Activated T-helper 2 cell treated with anti-CD3 and anti-CD28 coated beads, Interferon-gamma antibody, Interleukin-2, Interleukin-4, amounts not matched to agents 10 μg/mL and 5 μg/mL and 100 μg/mL, durations not matched to agents 14 hours and 24 hours and 36 hours (primary cell): Measurements from ENCODE around the gene ANKRD34B. TPM values are rescaled to one million over a fixed set of nuclear protein-coding genes. Genes with fewer than 3 reads are reported as not detected.
"Not testable (repeated sequence)": the region's sequence is repeated elsewhere in the genome, so short reads cannot be mapped to it uniquely, and the experiment has no call there.

ENCODE experiments used
- DNase-seq: peaks from one replicate; pipeline ENCODE4 v3.0.0; 2021; ENCODE audit warnings: low spot score
- H3K27ac Mint-ChIP-seq: one replicate; pipeline ENCODE4 v1.8.0; 2021; ENCODE audit warnings: mixed read lengths
- H3K27me3 Mint-ChIP-seq: one replicate; pipeline ENCODE4 v1.8.0; 2021; ENCODE audit warnings: low read depth, mixed read lengths
- H3K36me3 Mint-ChIP-seq: one replicate; pipeline ENCODE4 v1.8.0; 2021; ENCODE audit warnings: low read depth, mixed read lengths
- H3K4me1 Mint-ChIP-seq: one replicate; pipeline ENCODE4 v1.8.0; 2021; ENCODE audit warnings: low read depth, mixed read lengths
- H3K4me3 Mint-ChIP-seq: one replicate; pipeline ENCODE4 v1.8.0; 2021; ENCODE audit warnings: low read depth, mild to moderate bottlenecking, moderate library complexity, mixed read lengths
- H3K9me3 Mint-ChIP-seq: one replicate; pipeline ENCODE4 v1.8.0; 2021; ENCODE audit warnings: mixed read lengths
- intact Hi-C: fragments of 100-400 bp; cut with micrococcal nuclease; formaldehyde crosslinking; loops from one replicate; pipeline ENCODE4 v1.15.1; 2023
- total RNA-seq: library from RNA; stranded (reverse); gene quantifications from 2 replicates; pipeline ENCODE4 v1.2.3, GENCODE V29; 2022

The ANKRD34B gene
- total RNA-seq, 1 donor from 2014 or later, result not detected

- Mint-ChIP-seq H3K36me3 (no peaks in the 10 kb centered on the region), H3K27me3 (peaks cover 17% of the 10 kb centered on the region)
Observed at GRCh38 chr5:80591352-80591751, 21.3 kb upstream of the ANKRD34B start.

GRCh38 chr5:80590766-80591165, 20.7 kb upstream of the ANKRD34B start:
- intact Hi-C loops, result no loop called here
- Mint-ChIP-seq H3K36me3 (no peaks in the 10 kb centered on the region), H3K4me3 (no peak overlapping the region), H3K27me3 (peaks cover 17% of the 10 kb centered on the region), H3K4me1 (no peaks in the 10 kb centered on the region), H3K9me3 (no peaks in the 10 kb centered on the region), H3K27ac (no peak overlapping the region)
- no peak for DNase-seq

More at GRCh38 chr5:80591352-80591751, 21.3 kb upstream of the ANKRD34B start:
- intact Hi-C loops, result no loop called here
- Mint-ChIP-seq H3K4me1 (no peaks in the 10 kb centered on the region), H3K4me3 (no peak overlapping the region), H3K9me3 (no peaks in the 10 kb centered on the region), H3K27ac (no peak overlapping the region)
- no peak for DNase-seq

- Mint-ChIP-seq H3K4me3 (no peak overlapping the region), H3K4me1 (no peaks in the 10 kb centered on the region), H3K27me3 (peaks cover 17% of the 10 kb centered on the region), H3K36me3 (no peaks in the 10 kb centered on the region), H3K9me3 (no peaks in the 10 kb centered on the region), H3K27ac (no peak overlapping the region)
- DNase-seq, result no peak
- intact Hi-C loops, result no loop called here
Observed at GRCh38 chr5:80588858-80589540, 18.9 kb upstream of the ANKRD34B start.

GRCh38 chr5:80584770-80585169, 14.7 kb upstream of the ANKRD34B start:
- Mint-ChIP-seq H3K4me1 (no peaks in the 10 kb centered on the region), H3K9me3 (no peaks in the 10 kb centered on the region), H3K4me3 (no peak overlapping the region), H3K36me3 (no peaks in the 10 kb centered on the region), H3K27ac (no peak overlapping the region), H3K27me3 (peaks cover 3% of the 10 kb centered on the region)
- DNase-seq, result no peak
- intact Hi-C loops, result no loop called here

- H3K4me1 Mint-ChIP-seq, DNase-seq, intact Hi-C loops, H3K27ac Mint-ChIP-seq, H3K36me3 Mint-ChIP-seq, H3K9me3 Mint-ChIP-seq, H3K4me3 Mint-ChIP-seq: not testable (repeated sequence)
- peaks cover 29% of the 10 kb centered on the region for H3K27me3 Mint-ChIP-seq
Observed at GRCh38 chr5:80580291-80580690, 10.2 kb upstream of the ANKRD34B start.

- H3K9me3 Mint-ChIP-seq, result no peaks in the 10 kb centered on the region
- no peak for DNase-seq
Observed at GRCh38 chr5:80579050-80579449, 9.0 kb upstream of the ANKRD34B start.

GRCh38 chr5:80577707-80578106, 7.6 kb upstream of the ANKRD34B start:
- peaks cover 3% of the 10 kb centered on the region for H3K4me1 Mint-ChIP-seq
- no peaks in the 10 kb centered on the region for H3K9me3 Mint-ChIP-seq
- intact Hi-C loops, result no loop called here
- no peak overlapping the region for H3K27ac Mint-ChIP-seq
- DNase-seq, result no peak
- H3K27me3 Mint-ChIP-seq, result peaks cover 45% of the 10 kb centered on the region
- no peak overlapping the region for H3K4me3 Mint-ChIP-seq
- no peaks in the 10 kb centered on the region for H3K36me3 Mint-ChIP-seq

More at GRCh38 chr5:80579050-80579449, 9.0 kb upstream of the ANKRD34B start:
- Mint-ChIP-seq H3K27ac (no peak overlapping the region), H3K36me3 (no peaks in the 10 kb centered on the region), H3K4me3 (no peak overlapping the region), H3K4me1 (peaks cover 3% of the 10 kb centered on the region), H3K27me3 (peaks cover 38% of the 10 kb centered on the region)
- intact Hi-C loops, result no loop called here

GRCh38 chr5:80576383-80576782, 6.3 kb upstream of the ANKRD34B start:
- Mint-ChIP-seq H3K4me1 (peaks cover 3% of the 10 kb centered on the region), H3K27ac (no peak overlapping the region), H3K4me3 (no peak overlapping the region), H3K9me3 (no peaks in the 10 kb centered on the region), H3K36me3 (no peaks in the 10 kb centered on the region), H3K27me3 (peaks cover 56% of the 10 kb centered on the region)
- intact Hi-C loops, result no loop called here
- DNase-seq, result no peak

- intact Hi-C loops, result no loop called here
- H3K36me3 Mint-ChIP-seq, result no peaks in the 10 kb centered on the region
- H3K27me3 Mint-ChIP-seq, result peaks cover 61% of the 10 kb centered on the region
- no peaks in the 10 kb centered on the region for H3K9me3 Mint-ChIP-seq
- peaks cover 3% of the 10 kb centered on the region for H3K4me1 Mint-ChIP-seq
- H3K27ac Mint-ChIP-seq, result no peak overlapping the region
- no peak overlapping the region for H3K4me3 Mint-ChIP-seq
- no peak for DNase-seq
Observed at GRCh38 chr5:80573062-80573461, 3.0 kb upstream of the ANKRD34B start.

- H3K4me3 Mint-ChIP-seq, result no peak overlapping the region
- H3K4me1 Mint-ChIP-seq, result no peaks in the 10 kb centered on the region
- H3K27ac Mint-ChIP-seq, result no peak overlapping the region
- no peaks in the 10 kb centered on the region for H3K36me3 Mint-ChIP-seq
- DNase-seq, result no peak
- no peaks in the 10 kb centered on the region for H3K9me3 Mint-ChIP-seq
- peaks cover 57% of the 10 kb centered on the region for H3K27me3 Mint-ChIP-seq
- intact Hi-C loops, result no loop called here
Observed at GRCh38 chr5:80569086-80569960, 757 bp downstream of the ANKRD34B start.

GRCh38 chr5:80568251-80568650, 1.8 kb downstream of the ANKRD34B start:
- intact Hi-C loops, result no loop called here
- DNase-seq, result no peak
- Mint-ChIP-seq H3K9me3 (no peaks in the 10 kb centered on the region), H3K4me3 (no peak overlapping the region), H3K36me3 (no peaks in the 10 kb centered on the region), H3K27ac (no peak overlapping the region), H3K4me1 (no peaks in the 10 kb centered on the region), H3K27me3 (peaks cover 58% of the 10 kb centered on the region)

GRCh38 chr5:80566711-80567259, 3.3 kb downstream of the ANKRD34B start:
- Mint-ChIP-seq H3K27me3 (peaks cover 51% of the 10 kb centered on the region), H3K9me3 (no peaks in the 10 kb centered on the region), H3K27ac (no peak overlapping the region), H3K4me1 (no peaks in the 10 kb centered on the region), H3K4me3 (no peak overlapping the region), H3K36me3 (no peaks in the 10 kb centered on the region)
- DNase-seq, result no peak
- intact Hi-C loops, result no loop called here

GRCh38 chr5:80565330-80565729, 4.8 kb downstream of the ANKRD34B start:
- peaks cover 49% of the 10 kb centered on the region for H3K27me3 Mint-ChIP-seq
- H3K4me1 Mint-ChIP-seq, result no peaks in the 10 kb centered on the region
- DNase-seq, result no peak
- H3K9me3 Mint-ChIP-seq, result no peaks in the 10 kb centered on the region
- no peaks in the 10 kb centered on the region for H3K36me3 Mint-ChIP-seq
- H3K27ac Mint-ChIP-seq, result no peak overlapping the region
- H3K4me3 Mint-ChIP-seq, result no peak overlapping the region
- intact Hi-C loops, result no loop called here
